ENCODE results near the gene SNTA1.
A peak's percentile ranks its signal among the peaks of the same experiment; 100 is the strongest.
"Not testable (repeated sequence)": the region's sequence is repeated elsewhere in the genome, so short reads cannot be mapped to it uniquely, and the experiment has no call there.

SNTA1 gene

GRCh38 chr20:33437141-33437911, 6.2 kb downstream of the SNTA1 start:
- Histone ChIP-seq H3K4me1 (peaks cover 0 to 81% (median 40%) of the 10 kb centered on the region in 4 donors), H3K4me3 (no peak overlapping the region), H3K36me3 (peaks cover 0 to 10% (median 9%) of the 10 kb centered on the region in 3 donors), H3K27me3 (no peaks in the 10 kb centered on the region), H3K27ac (peak overlapping the region; percentile 85 to 93), H3K9me3 (no peaks in the 10 kb centered on the region)
- DNase-seq, result peak; percentile 76 to 93
- no peak for TF ChIP-seq CTCF (IDR thresholded peaks at IDR 0.05)
- intact Hi-C loops (cut with DNase I; ENCODE audit: low total_unique reads), result no loop called here

GRCh38 chr20:33434434-33434833, 9.1 kb downstream of the SNTA1 start:
- Histone ChIP-seq H3K9me3 (no peaks in the 10 kb centered on the region), H3K36me3 (peaks cover 0 to 10% (median 9%) of the 10 kb centered on the region in 3 donors), H3K27ac (peak overlapping the region; percentile 85 to 93), H3K4me1 (peaks cover 0 to 67% (median 28%) of the 10 kb centered on the region in 4 donors), H3K4me3 (no peak overlapping the region), H3K27me3 (no peaks in the 10 kb centered on the region)
- TF ChIP-seq CTCF (IDR thresholded peaks at IDR 0.05), result no peak
- no peak for DNase-seq
- intact Hi-C loops (cut with DNase I; ENCODE audit: low total_unique reads), result no loop called here

- DNase-seq, result peak; percentile 81 to 96
- H3K4me3 ChIP-seq, result no peak overlapping the region
- H3K4me1 ChIP-seq, result peaks cover 0 to 62% (median 26%) of the 10 kb centered on the region in 4 donors
- intact Hi-C loops (cut with DNase I; ENCODE audit: low total_unique reads), result no loop called here
- H3K9me3 ChIP-seq, result no peaks in the 10 kb centered on the region
- TF ChIP-seq CTCF (IDR thresholded peaks at IDR 0.05), result no peak
- peaks cover 0 to 10% (median 9%) of the 10 kb centered on the region in 3 donors for H3K36me3 ChIP-seq
- peak overlapping the region; percentile 85 to 93 for H3K27ac ChIP-seq
- no peaks in the 10 kb centered on the region for H3K27me3 ChIP-seq
These were observed 9.9 kb downstream of the SNTA1 start for GRCh38 chr20:33433465-33434234.

GRCh38 chr20:33431797-33432381, 11.7 kb downstream of the SNTA1 start:
- intact Hi-C loops (cut with DNase I; ENCODE audit: low total_unique reads), result no loop called here
- Histone ChIP-seq H3K9me3 (no peaks in the 10 kb centered on the region), H3K4me1 (peaks cover 0 to 56% (median 16%) of the 10 kb centered on the region in 4 donors), H3K4me3 (no peak overlapping the region), H3K27me3 (no peaks in the 10 kb centered on the region), H3K27ac (peak overlapping the region; percentile 85 to 93), H3K36me3 (peaks cover 0 to 10% (median 9%) of the 10 kb centered on the region in 3 donors)
- no peak for TF ChIP-seq CTCF (IDR thresholded peaks at IDR 0.05)
- DNase-seq, result no peak

- intact Hi-C loops (cut with DNase I; ENCODE audit: low total_unique reads); H3K36me3 ChIP-seq; H3K27me3 ChIP-seq; H3K9me3 ChIP-seq; DNase-seq; H3K4me3 ChIP-seq: not testable (repeated sequence)
- Histone ChIP-seq H3K4me1 (peaks cover 5 to 56% (median 31%) of the 10 kb centered on the region in 4 donors), H3K27ac (peak overlapping the region; percentile 91 to 92)
These were observed 19.7 kb downstream of the SNTA1 start for GRCh38 chr20:33423875-33424274.

Measured in tibial artery (tissue), 4 donors.